GM13977 (cell line): ENCODE data around the gene SNX8.
A peak's percentile ranks its signal among the peaks of the same experiment; 100 is the strongest.

Source experiments
- DNase-seq: peaks from one replicate; pipeline ENCODE4 v3.0.0; 2012; ENCODE audit warnings: low spot score
- CTCF ChIP-seq: IDR thresholded peaks from 2 replicates; pipeline ENCODE4 v1.5.1; 2012; ENCODE audit warnings: mild to moderate bottlenecking, control low read depth; ENCODE audit not compliant: insufficient read depth; ENCODE audit errors: extremely low read depth, missing control alignments
- in situ Hi-C: fragments of 300-500 bp; cut with MboI; formaldehyde crosslinking; loops from one replicate; pipeline ENCODE4 v1.12.0; 2022; ENCODE audit warnings: low sequenced_read_pairs, low pct_unique_long_range_greater_than_20kb, mixed read lengths, inconsistent platforms; ENCODE audit not compliant: unreplicated experiment

The SNX8 gene, protein sequence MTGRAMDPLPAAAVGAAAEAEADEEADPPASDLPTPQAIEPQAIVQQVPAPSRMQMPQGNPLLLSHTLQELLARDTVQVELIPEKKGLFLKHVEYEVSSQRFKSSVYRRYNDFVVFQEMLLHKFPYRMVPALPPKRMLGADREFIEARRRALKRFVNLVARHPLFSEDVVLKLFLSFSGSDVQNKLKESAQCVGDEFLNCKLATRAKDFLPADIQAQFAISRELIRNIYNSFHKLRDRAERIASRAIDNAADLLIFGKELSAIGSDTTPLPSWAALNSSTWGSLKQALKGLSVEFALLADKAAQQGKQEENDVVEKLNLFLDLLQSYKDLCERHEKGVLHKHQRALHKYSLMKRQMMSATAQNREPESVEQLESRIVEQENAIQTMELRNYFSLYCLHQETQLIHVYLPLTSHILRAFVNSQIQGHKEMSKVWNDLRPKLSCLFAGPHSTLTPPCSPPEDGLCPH

GRCh38 chr7:2314209-2314955 is at the start of gene SNX8:
SNX8 (minus strand) TSS chr7:2314441; CDS start chr7:2314421, 20 bp downstream.
- DNase-seq, result peak; percentile 98
- TF ChIP-seq CTCF, result no peak
- in situ Hi-C loops, result no loop called here

DNA sequence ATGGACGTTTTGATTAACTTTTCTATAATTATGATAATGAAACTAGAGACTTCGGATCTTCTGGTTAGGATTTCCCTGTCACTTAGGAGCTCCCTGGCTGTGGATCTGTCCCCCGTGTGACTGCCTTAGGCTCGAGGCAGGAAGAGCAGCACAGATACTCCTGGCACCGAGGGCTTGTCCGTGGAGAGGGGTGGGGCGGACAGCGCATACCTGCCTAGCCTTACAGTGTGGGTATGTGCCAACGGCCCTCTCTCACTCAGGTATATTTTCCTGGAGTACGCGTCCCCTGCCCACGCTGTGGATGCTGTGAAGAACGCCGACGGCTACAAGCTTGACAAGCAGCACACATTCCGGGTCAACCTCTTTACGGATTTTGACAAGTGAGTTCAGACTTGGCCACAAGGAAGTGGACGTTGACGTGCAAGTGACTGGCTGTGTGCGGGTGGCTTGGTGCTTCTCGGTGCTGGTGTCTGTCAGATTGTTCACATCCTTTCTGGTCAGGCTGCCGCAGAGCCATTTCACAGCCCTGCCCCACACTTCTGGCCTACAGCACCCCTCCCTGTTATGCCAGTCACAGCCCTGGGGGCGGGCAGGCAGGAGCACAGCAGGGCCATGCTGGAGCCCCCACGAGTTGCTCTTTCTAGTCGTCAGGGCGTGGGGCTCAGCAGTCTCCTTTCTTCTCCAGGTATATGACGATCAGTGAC is 48.3 kb upstream of the SNX8 start:
- in situ Hi-C loops, result no loop called here
- TF ChIP-seq CTCF, result no peak
- DNase-seq, result no peak

- no peak for TF ChIP-seq CTCF
- DNase-seq, result no peak
- in situ Hi-C loops, result no loop called here
Measured at GRCh38 chr7:2360796-2361195, 46.6 kb upstream of the SNX8 start.

DNA sequence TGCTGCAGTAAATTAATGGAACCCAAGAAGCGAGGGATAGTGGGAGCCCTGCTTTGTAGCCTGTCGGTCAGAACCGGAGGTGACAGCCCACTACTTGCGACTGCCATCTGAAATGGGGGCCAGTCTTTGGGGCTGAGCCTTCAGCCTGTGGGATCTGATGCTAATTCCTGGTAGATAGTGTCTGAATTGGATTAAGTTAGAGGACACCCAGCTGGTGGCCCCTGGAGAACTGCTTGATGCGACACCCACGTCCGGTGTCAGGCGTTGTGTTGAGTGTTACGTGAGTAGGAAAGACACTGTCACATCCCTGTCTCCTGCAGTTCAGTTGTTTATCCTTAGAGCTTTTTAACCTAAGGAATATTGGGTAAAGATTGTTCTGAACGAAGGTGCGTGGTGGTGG is 45.4 kb upstream of the SNX8 start:
- TF ChIP-seq CTCF, result no peak
- in situ Hi-C loops, result no loop called here
- no peak for DNase-seq

DNA sequence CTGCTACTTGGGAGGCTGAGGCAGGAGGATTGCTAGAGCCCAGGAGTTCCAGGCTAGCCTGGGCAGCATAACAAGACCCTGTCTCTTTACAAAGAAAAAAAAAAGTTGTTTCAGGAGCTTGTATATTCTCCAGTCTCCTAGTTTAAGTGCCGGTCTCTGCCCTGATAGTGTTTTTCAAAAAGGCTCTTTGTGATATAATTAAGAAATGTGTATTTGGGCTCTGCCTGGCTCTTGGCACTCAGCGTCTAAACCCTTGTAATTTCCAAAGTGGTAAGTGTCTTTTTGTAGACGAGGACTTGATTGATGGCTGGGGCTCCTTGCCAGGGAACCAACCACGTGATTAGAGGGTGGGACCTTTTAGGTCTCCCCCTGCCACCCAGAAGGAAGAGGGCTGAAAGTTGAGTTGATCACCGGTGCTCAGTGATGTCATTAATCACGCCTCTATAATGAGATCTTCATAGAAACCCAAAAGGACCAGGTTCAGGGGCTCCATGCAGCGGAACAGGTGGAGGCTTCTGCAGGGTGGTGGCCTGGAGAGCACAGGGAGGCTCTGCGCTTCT is 44.8 kb upstream of the SNX8 start:
- in situ Hi-C loops, result no loop called here
- no peak for DNase-seq

More for the DNA sequence above, 44.8 kb upstream of the SNX8 start:
- no peak for TF ChIP-seq CTCF
